Keratinocyte (primary cell): Measurements from ENCODE around the gene C20orf141. TPM values are rescaled to one million over a fixed set of nuclear protein-coding genes. Genes with fewer than 3 reads are reported as not detected.

ENCODE experiments used
- DNase-seq: peaks from one replicate; pipeline ENCODE4 v3.0.0-alpha.2; 2011; ENCODE audit warnings: low read depth, missing footprints, low spot score
- FAIRE-seq: peaks from 2 replicates; lab custom pipeline; 2011; peaks lifted over from hg19 to GRCh38; lab: Jason Lieb, UNC
- H2AFZ ChIP-seq: 2 replicates; pipeline ENCODE4 v1.6.0; 2012; ENCODE audit warnings: low read length, control low read depth, inconsistent platforms; ENCODE audit not compliant: control insufficient read depth
- H3K27ac ChIP-seq: 2 replicates; pipeline ENCODE4 v1.5.1; 2011; ENCODE audit warnings: low read length; ENCODE audit not compliant: control insufficient read depth, insufficient read depth
- H3K27me3 ChIP-seq: 3 replicates; pipeline ENCODE4 v1.6.0; 2011; ENCODE audit warnings: low read length; ENCODE audit not compliant: control insufficient read depth, insufficient read depth; ENCODE audit errors: extremely low read depth
- H3K36me3 ChIP-seq, 2 experiments: 2 replicates in 1 of 2; 3 replicates in 1 of 2; pipeline ENCODE4 v1.5.1; 2011; ENCODE audit warnings: low read length in 2 of 2, mild to moderate bottlenecking in 1 of 2; ENCODE audit not compliant: control insufficient read depth in 2 of 2, insufficient read depth in 2 of 2; ENCODE audit errors: extremely low read depth in 1 of 2
- H3K4me1 ChIP-seq: 3 replicates; pipeline ENCODE4 v1.5.1; 2011; ENCODE audit warnings: low read length; ENCODE audit not compliant: control insufficient read depth, insufficient read depth; ENCODE audit errors: extremely low read depth
- H3K4me2 ChIP-seq: 3 replicates; pipeline ENCODE4 v1.6.0; 2011; ENCODE audit warnings: low read depth, low read length; ENCODE audit not compliant: control insufficient read depth, insufficient read depth; ENCODE audit errors: extremely low read depth
- H3K4me3 ChIP-seq, 3 experiments: fragments of 200-600 bp in 1 of 3; sonication (generic) in 1 of 3; 2 replicates in 2 of 3; 3 replicates in 1 of 3; pipeline ENCODE4 v1.5.1; 2011 to 2016; ENCODE audit warnings: low read length in 3 of 3, mild to moderate bottlenecking in 3 of 3, control low read depth in 2 of 3, inconsistent platforms in 1 of 3, low read depth in 1 of 3, mixed read lengths in 1 of 3, mixed run types in 1 of 3, moderate library complexity in 1 of 3; ENCODE audit not compliant: control insufficient read depth in 2 of 3, insufficient read depth in 2 of 3; ENCODE audit errors: extremely low read depth in 1 of 3
- H3K79me2 ChIP-seq: 2 replicates; pipeline ENCODE4 v1.6.0; 2012; ENCODE audit warnings: low read length; ENCODE audit not compliant: control insufficient read depth, insufficient read depth
- H3K9ac ChIP-seq: 3 replicates; pipeline ENCODE4 v1.6.0; 2011; ENCODE audit warnings: low read length; ENCODE audit not compliant: control insufficient read depth, insufficient read depth; ENCODE audit errors: extremely low read depth
- H3K9me1 ChIP-seq: 3 replicates; pipeline ENCODE4 v1.6.0; 2011; ENCODE audit warnings: low read length; ENCODE audit not compliant: control insufficient read depth, insufficient read depth; ENCODE audit errors: extremely low read depth
- H3K9me3 ChIP-seq: 2 replicates; pipeline ENCODE4 v1.5.1; 2012; ENCODE audit warnings: low read depth, low read length; ENCODE audit not compliant: control insufficient read depth
- H4K20me1 ChIP-seq: 3 replicates; pipeline ENCODE4 v1.6.0; 2011; ENCODE audit warnings: low read length; ENCODE audit not compliant: control insufficient read depth, insufficient read depth; ENCODE audit errors: extremely low read depth
- CTCF ChIP-seq, 3 experiments: IDR thresholded peaks in 1 of 3; conservative IDR thresholded peaks in 1 of 3; optimal IDR thresholded peaks in 1 of 3; 2 replicates in 2 of 3; 3 replicates in 1 of 3; pipeline versions ENCODE3 to v1.5.1; 2011; ENCODE audit warnings: low read length in 3 of 3, mild to moderate bottlenecking in 3 of 3, moderate library complexity in 2 of 3, control low read depth in 1 of 3, inconsistent platforms in 1 of 3; ENCODE audit not compliant: insufficient read depth in 2 of 3; ENCODE audit errors: extremely low read depth in 1 of 3
- EZH2 ChIP-seq: IDR thresholded peaks from one replicate; pipeline ENCODE4 v1.6.1; 2012; ENCODE audit warnings: inconsistent platforms, mild to moderate bottlenecking, low read length, moderate library complexity
- dilution Hi-C: fragments of 300-500 bp; cut with MboI; formaldehyde crosslinking; loops from one replicate; pipeline ENCODE4 v1.7.0; 2020; ENCODE audit warnings: low sequenced_read_pairs; ENCODE audit not compliant: extremely low pct_ligation_motif_present
- polyA plus RNA-seq, 5 experiments: library from polyadenylated mRNA; depleted of rRNA in 3 of 5; stranded (reverse) in 3 of 5; stranded (forward) in 1 of 5; unstranded in 1 of 5; fragments of >200 nt; gene quantifications; 1 replicate in 1 of 5; 2 replicates in 3 of 5; 3 replicates in 1 of 5; pipeline versions ENCODE4 v1.2.1 to v1.2.3, GENCODE V29; 2011 to 2012; ENCODE audit warnings: missing spikeins in 2 of 5, low read depth in 1 of 5, low replicate concordance in 1 of 5

The C20orf141 gene
- polyA plus RNA-seq, 1 donor (not counting 4 experiments of a cell fraction or from before 2014, with no cell fraction given) = not detected

- dilution Hi-C loops = no loop called here
- Histone ChIP-seq H3K36me3 (no peaks in the 10 kb centered on the region), H3K4me3 (no peak overlapping the region), H4K20me1 (no peaks in the 10 kb centered on the region), H3K4me2 (no peak overlapping the region), H3K27ac (no peak overlapping the region), H3K79me2 (no peaks in the 10 kb centered on the region), H3K27me3 (peaks cover 77% of the 10 kb centered on the region), H3K9me3 (peaks cover 2% of the 10 kb centered on the region), H3K4me1 (no peaks in the 10 kb centered on the region), H3K9ac (no peak overlapping the region), H3K9me1 (no peaks in the 10 kb centered on the region), H2AFZ (no peak overlapping the region)
- FAIRE-seq (no peak), DNase-seq (no peak)
- no peak for TF ChIP-seq CTCF (optimal IDR thresholded peaks at IDR 0.05 in 1 of 3, IDR thresholded peaks at IDR 0.05 in 1 of 3, conservative IDR thresholded peaks at IDR 0.05 in 1 of 3; ENCODE audit: extremely low read depth in 1 of 3, insufficient read depth in 2 of 3, low read length in 3 of 3)
- peak; percentile 3 for TF ChIP-seq EZH2
These were observed 9.7 kb upstream of the C20orf141 start for GRCh38 chr20:2804852-2805688.

GRCh38 chr20:2805689-2806350 lies 9.0 kb upstream of the C20orf141 start:
- Histone ChIP-seq H3K9me1 (no peaks in the 10 kb centered on the region), H3K4me2 (no peak overlapping the region), H3K9me3 (peaks cover 2% of the 10 kb centered on the region), H3K4me3 (no peak overlapping the region), H3K4me1 (no peaks in the 10 kb centered on the region), H3K9ac (no peak overlapping the region), H3K27ac (no peak overlapping the region), H3K79me2 (no peaks in the 10 kb centered on the region), H3K27me3 (peaks cover 70% of the 10 kb centered on the region), H4K20me1 (no peaks in the 10 kb centered on the region), H3K36me3 (no peaks in the 10 kb centered on the region), H2AFZ (no peak overlapping the region)
- DNase-seq (no peak), FAIRE-seq (no peak)
- peak; percentile 60 for TF ChIP-seq EZH2
- no peak for TF ChIP-seq CTCF (optimal IDR thresholded peaks at IDR 0.05 in 1 of 3, IDR thresholded peaks at IDR 0.05 in 1 of 3, conservative IDR thresholded peaks at IDR 0.05 in 1 of 3; ENCODE audit: extremely low read depth in 1 of 3, insufficient read depth in 2 of 3, low read length in 3 of 3)
- dilution Hi-C loops = no loop called here
